Loucy (cell line): ENCODE measurements around the gene MCTP2.
"Not testable (repeated sequence)": the region's sequence is repeated elsewhere in the genome, so short reads cannot be mapped to it uniquely, and the experiment has no call there.

ENCODE experiments used
- H2AFZ ChIP-seq: fragments of 200-600 bp; sonication (generic); 2 replicates; pipeline ENCODE4 v1.6.0; 2016; ENCODE audit warnings: antibody characterized with exemption, mild to moderate bottlenecking, low read length, moderate library complexity
- H3F3A ChIP-seq: fragments of 200-600 bp; 2 replicates; pipeline ENCODE4 v1.6.0; 2016; ENCODE audit warnings: antibody characterized with exemption, low read depth, mild to moderate bottlenecking
- H3K27me3 ChIP-seq: fragments of 200-600 bp; sonication (generic); 2 replicates; pipeline ENCODE4 v1.6.1; 2014; ENCODE audit warnings: low read length, mild to moderate bottlenecking; ENCODE audit not compliant: insufficient read depth, poor library complexity, severe bottlenecking
- H3K36me3 ChIP-seq: fragments of 200-600 bp; sonication (generic); 2 replicates; pipeline ENCODE4 v1.6.1; 2016; ENCODE audit warnings: low read length; ENCODE audit not compliant: insufficient read depth
- H3K4me1 ChIP-seq: fragments of 200-600 bp; sonication (generic); 2 replicates; pipeline ENCODE4 v1.5.1; 2014; ENCODE audit warnings: low read length, mild to moderate bottlenecking; ENCODE audit not compliant: insufficient read depth, poor library complexity, severe bottlenecking
- H3K4me2 ChIP-seq: fragments of 200-600 bp; sonication (generic); 2 replicates; pipeline ENCODE4 v1.6.0; 2014; ENCODE audit warnings: antibody characterized with exemption, low read length, low read depth, mild to moderate bottlenecking; ENCODE audit not compliant: poor library complexity, severe bottlenecking
- H3K4me3 ChIP-seq: fragments of 200-600 bp; sonication (generic); 2 replicates; pipeline ENCODE4 v1.5.1; 2014; ENCODE audit warnings: low read length, mild to moderate bottlenecking, mixed read lengths; ENCODE audit not compliant: poor library complexity, severe bottlenecking
- H3K79me2 ChIP-seq: fragments of 200-600 bp; sonication (generic); 2 replicates; pipeline ENCODE4 v1.6.1; 2014; ENCODE audit warnings: low read length; ENCODE audit not compliant: insufficient read depth
- H3K9ac ChIP-seq: fragments of 200-600 bp; sonication (generic); 2 replicates; pipeline ENCODE4 v1.6.0; 2014; ENCODE audit warnings: mild to moderate bottlenecking, low read depth, low read length, moderate library complexity; ENCODE audit not compliant: poor library complexity, severe bottlenecking
- H3K9me2 ChIP-seq: fragments of 200-600 bp; sonication (generic); replicated peaks from 2 replicates; pipeline ENCODE4 v1.6.1; 2016; ENCODE audit warnings: low read depth, low read length, mixed read lengths
- H3K9me3 ChIP-seq: fragments of 200-600 bp; sonication (generic); 2 replicates; pipeline ENCODE4 v1.6.1; 2014; ENCODE audit warnings: mild to moderate bottlenecking, antibody characterized with exemption, low read length, low read depth; ENCODE audit not compliant: insufficient read depth
- H4K20me1 ChIP-seq: fragments of 200-600 bp; sonication (generic); 2 replicates; pipeline ENCODE4 v1.6.0; 2014; ENCODE audit warnings: antibody characterized with exemption, low read length, mild to moderate bottlenecking; ENCODE audit not compliant: insufficient read depth, poor library complexity, severe bottlenecking
- CTCF ChIP-seq: fragments of 200-600 bp; sonication (generic); conservative IDR thresholded peaks from 2 replicates; pipeline ENCODE4 v1.5.1; 2014; ENCODE audit warnings: mild to moderate bottlenecking, antibody characterized with exemption, low read length
- EZH2phosphoT487 ChIP-seq: fragments of 200-600 bp; IDR thresholded peaks from 2 replicates; pipeline ENCODE4 v1.6.1; 2018; ENCODE audit warnings: antibody characterized with exemption, mild to moderate bottlenecking, moderate library complexity, borderline replicate concordance

The MCTP2 gene

GRCh38 chr15:94253742-94254141 lies 22.4 kb downstream of the MCTP2 start:
- Histone ChIP-seq H4K20me1 (peaks cover 37% of the 10 kb centered on the region), H3K36me3 (0 out of 2 replicates have a peak, but pooled peaks cover 4% of the 10 kb centered on the region), H3K27me3 (no peaks in the 10 kb centered on the region), H2AFZ (no peak overlapping the region), H3K4me3 (peak overlapping the region; percentile 3), H3K4me2 (peak overlapping the region; percentile 50), H3K9ac (no peak overlapping the region), H3F3A (no peaks in the 10 kb centered on the region), H3K79me2 (peaks cover 100% of the 10 kb centered on the region), H3K4me1 (peaks cover 58% of the 10 kb centered on the region), H3K9me3 (no peaks in the 10 kb centered on the region), H3K9me2 (no peaks in the 10 kb centered on the region)
- TF ChIP-seq EZH2phosphoT487, result no peak
- no peak for TF ChIP-seq CTCF

GRCh38 chr15:94255540-94255939 lies 24.2 kb downstream of the MCTP2 start:
- Histone ChIP-seq H3K4me3 (no peak overlapping the region), H3K36me3 (peaks cover 10% of the 10 kb centered on the region; the same call in 1 of the 2 replicates), H3K9me3 (no peaks in the 10 kb centered on the region), H4K20me1 (peaks cover 28% of the 10 kb centered on the region), H3K4me1 (peaks cover 61% of the 10 kb centered on the region), H3K9me2 (no peaks in the 10 kb centered on the region), H3K27me3 (no peaks in the 10 kb centered on the region), H3K9ac (no peak overlapping the region), H3K4me2 (no peak overlapping the region), H3K79me2 (peaks cover 100% of the 10 kb centered on the region), H2AFZ (no peak overlapping the region), H3F3A (no peaks in the 10 kb centered on the region)
- TF ChIP-seq EZH2phosphoT487, result no peak
- TF ChIP-seq CTCF, result no peak

GRCh38 chr15:94256511-94256910 lies 25.1 kb downstream of the MCTP2 start:
- H3K79me2 ChIP-seq, result peaks cover 100% of the 10 kb centered on the region
- no peaks in the 10 kb centered on the region for H3K9me3 ChIP-seq
- TF ChIP-seq CTCF, result no peak
- no peak for TF ChIP-seq EZH2phosphoT487
- H3F3A ChIP-seq, result no peaks in the 10 kb centered on the region
- no peaks in the 10 kb centered on the region for H3K9me2 ChIP-seq
- H3K4me2 ChIP-seq, result no peak overlapping the region
- peaks cover 26% of the 10 kb centered on the region for H4K20me1 ChIP-seq
- H2AFZ ChIP-seq, result no peak overlapping the region
- H3K4me1 ChIP-seq, result peaks cover 65% of the 10 kb centered on the region
- H3K36me3 ChIP-seq, result peaks cover 10% of the 10 kb centered on the region; the same call in 1 of the 2 replicates
- H3K27me3 ChIP-seq, result no peaks in the 10 kb centered on the region
- no peak overlapping the region for H3K9ac ChIP-seq
- no peak overlapping the region for H3K4me3 ChIP-seq

GRCh38 chr15:94257776-94258175 lies 26.4 kb downstream of the MCTP2 start:
- Histone ChIP-seq H4K20me1 (peaks cover 25% of the 10 kb centered on the region), H3K79me2 (peaks cover 100% of the 10 kb centered on the region), H3K4me1 (peaks cover 68% of the 10 kb centered on the region)
- H2AFZ ChIP-seq, H3K36me3 ChIP-seq, H3F3A ChIP-seq, H3K4me3 ChIP-seq, H3K27me3 ChIP-seq, H3K4me2 ChIP-seq, H3K9me3 ChIP-seq, H3K9ac ChIP-seq, H3K9me2 ChIP-seq: not testable (repeated sequence)
